ENCODE measurements around the gene CCDC179.

CCDC179 gene

GRCh38 chr11:22860241-22860640 is at the start of gene CCDC179:
TSS of gene CCDC179 (minus strand) at chr11:22860474. CDS start at chr11:22860421, 53 bp downstream.
- DNase-seq (ENCODE audit: low spot score) = no peak

- no peak for DNase-seq (ENCODE audit: low spot score)
Measured at GRCh38 chr11:22903782-22904181, 43.5 kb upstream of the CCDC179 start.

GRCh38 chr11:22901603-22902002 is 41.3 kb upstream of the CCDC179 start:
- DNase-seq (ENCODE audit: low spot score) = no peak

GRCh38 chr11:22900764-22901486 is 40.7 kb upstream of the CCDC179 start:
- no peak for DNase-seq (ENCODE audit: low spot score)

GRCh38 chr11:22898036-22898435 is 37.8 kb upstream of the CCDC179 start:
- no peak for DNase-seq (ENCODE audit: low spot score)

GRCh38 chr11:22890227-22890626 is 30.0 kb upstream of the CCDC179 start:
- no peak for DNase-seq (ENCODE audit: low spot score)

GRCh38 chr11:22884217-22884616 is 23.9 kb upstream of the CCDC179 start:
- no peak for DNase-seq (ENCODE audit: low spot score)

GRCh38 chr11:22879630-22880029 is 19.4 kb upstream of the CCDC179 start:
- no peak for DNase-seq (ENCODE audit: low spot score)

GRCh38 chr11:22878604-22879003 is 18.3 kb upstream of the CCDC179 start:
- no peak for DNase-seq (ENCODE audit: low spot score)

- DNase-seq (ENCODE audit: low spot score) = no peak
Measured at GRCh38 chr11:22878039-22878438, 17.8 kb upstream of the CCDC179 start.

- DNase-seq (ENCODE audit: low spot score) = peak; percentile 39
Measured at GRCh38 chr11:22875869-22876473, 15.7 kb upstream of the CCDC179 start.

GRCh38 chr11:22869325-22869724 is 9.1 kb upstream of the CCDC179 start:
- no peak for DNase-seq (ENCODE audit: low spot score)

GRCh38 chr11:22859756-22860155 is 518 bp downstream of the CCDC179 start:
- DNase-seq (ENCODE audit: low spot score) = no peak

GRCh38 chr11:22851477-22851876 is 8.8 kb downstream of the CCDC179 start:
- no peak for DNase-seq (ENCODE audit: low spot score)

GRCh38 chr11:22846726-22847125 is 13.5 kb downstream of the CCDC179 start:
- DNase-seq (ENCODE audit: low spot score) = no peak

GRCh38 chr11:22832315-22833015 is 27.8 kb downstream of the CCDC179 start:
- no peak for DNase-seq (ENCODE audit: low spot score)

GRCh38 chr11:22830082-22830414 is 30.2 kb downstream of the CCDC179 start:
- DNase-seq (ENCODE audit: low spot score) = no peak

- DNase-seq (ENCODE audit: low spot score) = peak; percentile 97
Measured at GRCh38 chr11:22829231-22830081, 30.8 kb downstream of the CCDC179 start, which contains the start of gene SVIP. TSS of gene SVIP (minus strand) at chr11:22829801. CDS start at chr11:22829748, 53 bp downstream.

- DNase-seq (ENCODE audit: low spot score) = no peak
Measured at GRCh38 chr11:22828373-22828772, 31.9 kb downstream of the CCDC179 start.

- DNase-seq (ENCODE audit: low spot score) = no peak
Measured at GRCh38 chr11:22822203-22822602, 38.1 kb downstream of the CCDC179 start.

GRCh38 chr11:22809893-22810292 is 50.4 kb downstream of the CCDC179 start:
- DNase-seq (ENCODE audit: low spot score) = no peak

GRCh38 chr11:22808571-22809197 is 51.6 kb downstream of the CCDC179 start:
- no peak for DNase-seq (ENCODE audit: low spot score)

All from D341Med (cell line).